ENCODE measurements around the gene HNRNPR. TPM values are rescaled to one million over a fixed set of nuclear protein-coding genes. Genes with fewer than 3 reads are reported as not detected.

HNRNPR gene
- total and polyA plus RNA-seq, 9 of the 15 experiments (the other 6 are each of a cell fraction or from before 2014, with no cell fraction given) = 80.9 to 372 (median 301) TPM

GRCh38 chr1:23368562-23369334 lies 24.7 kb upstream of the HNRNPR start (continued):
- TF ChIP-seq E2F8 (IDR thresholded peaks at IDR 0.05; ENCODE audit: low read depth, partially characterized antibody) (peak; percentile 41), CBFB (CRISPR knock-in tag; IDR thresholded peaks at IDR 0.05) (peak; percentile 39; the same call in 1 of the 2 replicates), HNRNPLL (IDR thresholded peaks at IDR 0.05; ENCODE audit: low read depth, low read length, poor library complexity, severe bottlenecking) (peak; percentile 73), DEAF1 (CRISPR knock-in tag; IDR thresholded peaks at IDR 0.05) (peak; percentile 64), SMAD4 (CRISPR knock-in tag; conservative IDR thresholded peaks at IDR 0.05) (peak; percentile 93), CTCFL (IDR thresholded peaks at IDR 0.05; ENCODE audit: borderline replicate concordance, insufficient read depth, low read depth, low read length, poor library complexity, severe bottlenecking) (peak; percentile 93), SNRNP70 (optimal IDR thresholded peaks at IDR 0.05; ENCODE audit: low read depth, low read length) (no peak), MECOM (CRISPR knock-in tag; IDR thresholded peaks at IDR 0.05) (no peak), SREBF1 (IDR thresholded peaks at IDR 0.05; ENCODE audit: borderline replicate concordance, low read depth, low read length) (0 out of 2 replicates have a peak, but pooled peaks have one; percentile 34), SNAPC5 (CRISPR knock-in tag; IDR thresholded peaks at IDR 0.05) (no peak), ZNF212 (CRISPR knock-in tag; IDR thresholded peaks at IDR 0.05) (peak; percentile 90; the same call in 1 of the 2 replicates), PHF21A (IDR thresholded peaks at IDR 0.05; ENCODE audit: borderline replicate concordance, low read depth) (peak; percentile 44; the same call in 1 of the 2 replicates), TRIM24 (IDR thresholded peaks at IDR 0.05) (peak in 1 of 2 experiments; percentile 38; a peak in 1 of 4 replicates), STAG1 (CRISPR knock-in tag; IDR thresholded peaks at IDR 0.05; ENCODE audit: borderline replicate concordance) (0 out of 2 replicates have a peak, but pooled peaks have one; percentile 20), ZBTB9 (CRISPR knock-in tag; IDR thresholded peaks at IDR 0.05) (peak; percentile 85), PKNOX1 (IDR thresholded peaks at IDR 0.05) (peak; percentile 5; the same call in 1 of the 2 replicates)

All from K562 (cell line).